Heart left ventricle (tissue), 13 donors: ENCODE measurements around the gene SUSD4.

Source experiments
- POLR2A ChIP-seq, 2 donors: fragments of 450-650 bp; IDR thresholded peaks; one replicate each; pipeline ENCODE4 v1.6.1; 2017; ENCODE audit warnings: antibody characterized with exemption in 2 of 2, mild to moderate bottlenecking in 2 of 2, moderate library complexity in 2 of 2
- TF ChIP-seq, protein P1 (sequence below), 12 donors: fragments of 200-600 bp; sonication (generic) in 4 of 12; IDR thresholded peaks; one replicate each; pipeline versions ENCODE4 v1.5.0 to v1.8.0; 2018 to 2022; ENCODE audit warnings: antibody characterized with exemption in 12 of 12, mild to moderate bottlenecking in 5 of 12
- donor health status: ischemic (EF 13 %, LVEDD 7.1; RV severe dilation, severe dysfunction).
- donor health status: DM: no; HTN: yes; CAD: no.
- donor health status: DM: no; HTN: no; CAD: no.
- donor health status: ischemic (EF 25% LVEDD 6.9; RV normal size, moderate dysfunction).
- donor health status: ischemic (EF 25% LVEDD 5.7; RV mildly dilated, moderate dysfunction).
- donor health status: ischemic (EF 35%, LVEDD 5.7; RV mildly dilated, moderate dysfunction).
- donor health status: nonischemic (EF 11% LVEDD 7.7; RV severe dilation, severe dysfunction).
- donor health status: DM: yes; HTN: yes; CAD: no.
- donor health status: PGD.
- donor health status: ischemic (EF 29% LVEDD 5.4; RV normal size, mild dysfunction).
- donor health status: nonischemic (EF 23%, LVEDD 6.1; RV moderate dilation, normal function).

DNA sequence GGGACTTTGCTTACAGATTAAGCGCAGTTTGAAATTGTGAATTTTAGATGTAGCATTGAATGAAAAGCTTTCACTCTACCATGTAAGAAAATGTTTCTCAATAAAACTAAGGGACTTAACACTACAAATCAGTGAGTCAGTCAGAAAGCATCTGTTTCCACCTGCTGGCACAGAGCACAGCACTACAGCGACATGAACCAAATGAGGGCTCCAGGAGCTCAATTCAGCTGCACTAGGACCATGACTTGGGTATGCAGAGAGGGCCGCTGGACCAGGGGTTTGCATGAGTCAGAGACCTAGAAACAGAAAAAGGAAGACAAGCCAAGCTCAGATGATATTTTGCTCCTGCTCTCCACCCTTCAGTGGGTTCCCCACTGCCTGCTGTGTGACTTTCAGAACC is 5.2 kb downstream of the SUSD4 start:
- TF ChIP-seq, protein P1, sequence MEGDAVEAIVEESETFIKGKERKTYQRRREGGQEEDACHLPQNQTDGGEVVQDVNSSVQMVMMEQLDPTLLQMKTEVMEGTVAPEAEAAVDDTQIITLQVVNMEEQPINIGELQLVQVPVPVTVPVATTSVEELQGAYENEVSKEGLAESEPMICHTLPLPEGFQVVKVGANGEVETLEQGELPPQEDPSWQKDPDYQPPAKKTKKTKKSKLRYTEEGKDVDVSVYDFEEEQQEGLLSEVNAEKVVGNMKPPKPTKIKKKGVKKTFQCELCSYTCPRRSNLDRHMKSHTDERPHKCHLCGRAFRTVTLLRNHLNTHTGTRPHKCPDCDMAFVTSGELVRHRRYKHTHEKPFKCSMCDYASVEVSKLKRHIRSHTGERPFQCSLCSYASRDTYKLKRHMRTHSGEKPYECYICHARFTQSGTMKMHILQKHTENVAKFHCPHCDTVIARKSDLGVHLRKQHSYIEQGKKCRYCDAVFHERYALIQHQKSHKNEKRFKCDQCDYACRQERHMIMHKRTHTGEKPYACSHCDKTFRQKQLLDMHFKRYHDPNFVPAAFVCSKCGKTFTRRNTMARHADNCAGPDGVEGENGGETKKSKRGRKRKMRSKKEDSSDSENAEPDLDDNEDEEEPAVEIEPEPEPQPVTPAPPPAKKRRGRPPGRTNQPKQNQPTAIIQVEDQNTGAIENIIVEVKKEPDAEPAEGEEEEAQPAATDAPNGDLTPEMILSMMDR (IDR thresholded peaks at IDR 0.05), result no peak
- TF ChIP-seq POLR2A (IDR thresholded peaks at IDR 0.05), result no peak
